BLaER1 treated with 17β-estradiol and CSF1 and Interleukin-3, amounts not matched to agents 10 nM and 100 nM (cell line): ENCODE measurements around the gene RRBP1.

Experiments
- H3K27ac ChIP-seq, 11 experiments: shearing (Covaris generic); formaldehyde crosslinking; 2 replicates each; pipeline ENCODE4 v1.8.1; 2022
- H3K27me3 ChIP-seq, 11 experiments: shearing (Covaris generic); formaldehyde crosslinking; 2 replicates each; pipeline ENCODE4 v1.8.1; 2022
- H3K36me3 ChIP-seq, 11 experiments: shearing (Covaris generic); formaldehyde crosslinking; 2 replicates each; pipeline ENCODE4 v1.8.1; 2022
- H3K4me1 ChIP-seq, 10 experiments: shearing (Covaris generic); formaldehyde crosslinking; 2 replicates each; pipeline ENCODE4 v1.8.1; 2022
- H3K4me2 ChIP-seq, 11 experiments: shearing (Covaris generic); formaldehyde crosslinking; 2 replicates each; pipeline ENCODE4 v1.8.1; 2022
- H3K4me3 ChIP-seq, 10 experiments: shearing (Covaris generic); formaldehyde crosslinking; 2 replicates each; pipeline ENCODE4 v1.8.1; 2022
- H3K9ac ChIP-seq, 11 experiments: shearing (Covaris generic); formaldehyde crosslinking; 2 replicates each; pipeline ENCODE4 v1.8.1; 2022
- H3K9me3 ChIP-seq, 11 experiments: shearing (Covaris generic); formaldehyde crosslinking; replicated peaks in 1 of 11; 2 replicates each; pipeline ENCODE4 v1.8.1; 2022
- H4K20me1 ChIP-seq, 11 experiments: shearing (Covaris generic); formaldehyde crosslinking; 2 replicates each; pipeline ENCODE4 v1.8.1; 2022
- Cebpa-rat ChIP-seq, 11 experiments: shearing (Covaris generic); IDR thresholded peaks; 2 replicates each; pipeline ENCODE4 v1.8.1; 2022

RRBP1 gene

GRCh38 chr20:17633221-17633849 lies 48.7 kb downstream of the RRBP1 start:
- H3K9ac ChIP-seq: peak overlapping the region in 6 of 11 experiments; percentile 2 to 73 (median 70); a peak in 10 of 22 replicates
- peak overlapping the region in 10 of 11 experiments; percentile 35 to 94 (median 92); a peak in 20 of 22 replicates for H3K4me2 ChIP-seq
- peaks cover 46 to 88% (median 64%) of the 10 kb centered on the region in 10 experiments for H3K4me1 ChIP-seq
- no peak for TF ChIP-seq Cebpa-rat (IDR thresholded peaks at IDR 0.05)
- H3K27ac ChIP-seq: peak overlapping the region in 4 of 11 experiments; percentile 9 to 74 (median 47); a peak in 5 of 22 replicates
- H3K36me3 ChIP-seq: peaks cover 52 to 83% (median 69%) of the 10 kb centered on the region in 11 experiments
- H4K20me1 ChIP-seq: peaks cover 17 to 99% (median 60%) of the 10 kb centered on the region in 11 experiments; a peak in 18 of 22 replicates
- no peak overlapping the region for H3K4me3 ChIP-seq
- no peaks in the 10 kb centered on the region for H3K27me3 ChIP-seq
- H3K9me3 ChIP-seq: no peaks in the 10 kb centered on the region

- peaks cover 31 to 85% (median 63%) of the 10 kb centered on the region in 10 experiments for H3K4me1 ChIP-seq
- peak overlapping the region in 2 of 11 experiments; percentile 5 to 73; a peak in 2 of 22 replicates for H3K9ac ChIP-seq
- H3K27me3 ChIP-seq: no peaks in the 10 kb centered on the region
- no peaks in the 10 kb centered on the region for H3K9me3 ChIP-seq
- TF ChIP-seq Cebpa-rat (IDR thresholded peaks at IDR 0.05): no peak
- no peak overlapping the region for H3K4me3 ChIP-seq
- H3K4me2 ChIP-seq: 0 out of 22 replicates have a peak overlapping the region, but pooled peaks of 1 of the 11 experiments have one; percentile 94
- H3K36me3 ChIP-seq: peaks cover 66 to 92% (median 78%) of the 10 kb centered on the region in 11 experiments
- 0 out of 22 replicates have a peak overlapping the region, but pooled peaks of 1 of the 11 experiments have one; percentile 28 for H3K27ac ChIP-seq
- peaks cover 14 to 99% (median 45%) of the 10 kb centered on the region in 11 experiments; a peak in 17 of 22 replicates for H4K20me1 ChIP-seq
These were observed 50.3 kb downstream of the RRBP1 start for GRCh38 chr20:17631576-17632319.

GRCh38 chr20:17630806-17631195 lies 51.2 kb downstream of the RRBP1 start:
- no peak overlapping the region for H3K4me3 ChIP-seq
- peaks cover 73 to 94% (median 88%) of the 10 kb centered on the region in 11 experiments for H3K36me3 ChIP-seq
- no peak overlapping the region for H3K4me2 ChIP-seq
- TF ChIP-seq Cebpa-rat (IDR thresholded peaks at IDR 0.05): no peak
- H3K27ac ChIP-seq: no peak overlapping the region
- H3K27me3 ChIP-seq: no peaks in the 10 kb centered on the region
- peak overlapping the region in 1 of 11 experiments; percentile 8; a peak in 2 of 22 replicates for H3K9ac ChIP-seq
- H4K20me1 ChIP-seq: peaks cover 6 to 99% (median 35%) of the 10 kb centered on the region in 11 experiments; a peak in 17 of 22 replicates
- H3K4me1 ChIP-seq: peaks cover 21 to 83% (median 54%) of the 10 kb centered on the region in 10 experiments
- H3K9me3 ChIP-seq: no peaks in the 10 kb centered on the region

GRCh38 chr20:17630151-17630805 lies 51.8 kb downstream of the RRBP1 start:
- no peaks in the 10 kb centered on the region for H3K9me3 ChIP-seq
- peaks cover 6 to 99% (median 31%) of the 10 kb centered on the region in 11 experiments; a peak in 17 of 22 replicates for H4K20me1 ChIP-seq
- no peaks in the 10 kb centered on the region for H3K27me3 ChIP-seq
- H3K9ac ChIP-seq: no peak overlapping the region
- no peak overlapping the region for H3K4me3 ChIP-seq
- H3K27ac ChIP-seq: no peak overlapping the region
- TF ChIP-seq Cebpa-rat (IDR thresholded peaks at IDR 0.05): no peak
- H3K4me2 ChIP-seq: no peak overlapping the region
- H3K36me3 ChIP-seq: peaks cover 77 to 95% (median 92%) of the 10 kb centered on the region in 11 experiments
- peaks cover 16 to 83% (median 50%) of the 10 kb centered on the region in 10 experiments for H3K4me1 ChIP-seq

- no peak overlapping the region for H3K4me3 ChIP-seq
- H3K27me3 ChIP-seq: no peaks in the 10 kb centered on the region
- H3K9me3 ChIP-seq: no peaks in the 10 kb centered on the region
- H3K4me1 ChIP-seq: peaks cover 10 to 83% (median 50%) of the 10 kb centered on the region in 10 experiments
- no peak overlapping the region for H3K27ac ChIP-seq
- H3K36me3 ChIP-seq: peaks cover 82 to 100% (median 98%) of the 10 kb centered on the region in 11 experiments
- H3K9ac ChIP-seq: peak overlapping the region in 3 of 11 experiments; percentile 2 to 41 (median 31); a peak in 2 of 22 replicates
- H3K4me2 ChIP-seq: no peak overlapping the region
- TF ChIP-seq Cebpa-rat (IDR thresholded peaks at IDR 0.05): no peak
- H4K20me1 ChIP-seq: peaks cover 9 to 99% (median 33%) of the 10 kb centered on the region in 11 experiments; a peak in 17 of 22 replicates
These were observed 52.4 kb downstream of the RRBP1 start for GRCh38 chr20:17629678-17630089.

GRCh38 chr20:17629025-17629424 lies 53.0 kb downstream of the RRBP1 start:
- Histone ChIP-seq H3K9me3 (no peaks in the 10 kb centered on the region), H4K20me1 (peaks cover 15 to 99% (median 32%) of the 10 kb centered on the region in 11 experiments; a peak in 18 of 22 replicates), H3K4me2 (0 out of 22 replicates have a peak overlapping the region, but pooled peaks of 1 of the 11 experiments have one; percentile 9), H3K4me1 (peaks cover 4 to 83% (median 50%) of the 10 kb centered on the region in 10 experiments), H3K36me3 (peaks cover 86 to 100% (median 99%) of the 10 kb centered on the region in 11 experiments), H3K9ac (peak overlapping the region in 3 of 11 experiments; percentile 2 to 41 (median 9); a peak in 2 of 22 replicates), H3K27ac (peak overlapping the region in 2 of 11 experiments; percentile 13 to 16; a peak in 2 of 22 replicates), H3K27me3 (no peaks in the 10 kb centered on the region), H3K4me3 (no peak overlapping the region)
- no peak for TF ChIP-seq Cebpa-rat (IDR thresholded peaks at IDR 0.05)

GRCh38 chr20:17628101-17628841 lies 53.8 kb downstream of the RRBP1 start:
- peaks cover 86 to 100% (median 99%) of the 10 kb centered on the region in 11 experiments for H3K36me3 ChIP-seq
- peaks cover 12 to 99% (median 30%) of the 10 kb centered on the region in 11 experiments; a peak in 17 of 22 replicates for H4K20me1 ChIP-seq
- H3K4me2 ChIP-seq: peak overlapping the region in 2 of 11 experiments; percentile 9 to 10; a peak in 1 of 22 replicates
- peaks cover 0 to 83% (median 50%) of the 10 kb centered on the region in 10 experiments; a peak in 16 of 20 replicates for H3K4me1 ChIP-seq
- peak overlapping the region in 3 of 11 experiments; percentile 13 to 41 (median 15); a peak in 2 of 22 replicates for H3K9ac ChIP-seq
- H3K4me3 ChIP-seq: no peak overlapping the region
- H3K9me3 ChIP-seq: no peaks in the 10 kb centered on the region
- peak overlapping the region in 1 of 11 experiments; percentile 16; a peak in 2 of 22 replicates for H3K27ac ChIP-seq
- H3K27me3 ChIP-seq: no peaks in the 10 kb centered on the region
- no peak for TF ChIP-seq Cebpa-rat (IDR thresholded peaks at IDR 0.05)
